Muscle of arm (tissue), 12 donors: ENCODE data around the gene SSH2. TPM values are rescaled to one million over a fixed set of nuclear protein-coding genes. Genes with fewer than 3 reads are reported as not detected.
A peak's percentile ranks its signal among the peaks of the same experiment; 100 is the strongest.

Experiments used
- DNase-seq: peaks from one replicate; pipeline ENCODE4 v3.0.0-alpha.2; 2013
- polyA plus RNA-seq, 12 donors: library from polyadenylated mRNA; unstranded; fragments of 120-200 nt; gene quantifications; one replicate each; pipeline ENCODE4 v1.2.1, GENCODE V29; 2013; ENCODE audit not compliant: insufficient read length in 12 of 12

SSH2 gene
- polyA plus RNA-seq, 12 donors, result 17.7 to 73.5 (median 25.5) TPM

GRCh38 chr17:29844339-29845048 is 85.5 kb downstream of the SSH2 start:
- DNase-seq, result peak; percentile 86

GRCh38 chr17:29840884-29841283 is 89.1 kb downstream of the SSH2 start:
- no peak for DNase-seq

DNA sequence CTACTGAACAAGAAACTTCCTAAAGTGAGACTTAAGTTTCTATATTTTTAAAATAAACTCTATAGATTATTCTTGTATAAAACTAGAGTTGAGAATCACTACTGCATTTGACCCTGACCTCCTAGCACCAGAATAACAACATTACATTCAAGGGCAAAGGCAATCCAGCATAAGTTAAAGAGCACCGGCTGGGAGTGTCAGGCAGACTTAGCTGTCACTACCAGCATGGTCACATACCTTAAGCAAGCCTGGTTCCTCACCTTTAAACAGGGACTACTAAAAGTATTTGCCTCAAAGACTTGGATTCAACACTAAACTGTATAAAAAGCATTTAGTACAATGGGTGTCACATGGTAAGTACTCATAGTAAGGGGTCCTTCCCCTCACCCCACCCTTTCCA is 90.4 kb downstream of the SSH2 start:
- no peak for DNase-seq

- DNase-seq, result no peak
Observed at GRCh38 chr17:29838961-29839360, 91.1 kb downstream of the SSH2 start.

GRCh38 chr17:29837531-29837930 is 92.5 kb downstream of the SSH2 start:
- no peak for DNase-seq

DNA sequence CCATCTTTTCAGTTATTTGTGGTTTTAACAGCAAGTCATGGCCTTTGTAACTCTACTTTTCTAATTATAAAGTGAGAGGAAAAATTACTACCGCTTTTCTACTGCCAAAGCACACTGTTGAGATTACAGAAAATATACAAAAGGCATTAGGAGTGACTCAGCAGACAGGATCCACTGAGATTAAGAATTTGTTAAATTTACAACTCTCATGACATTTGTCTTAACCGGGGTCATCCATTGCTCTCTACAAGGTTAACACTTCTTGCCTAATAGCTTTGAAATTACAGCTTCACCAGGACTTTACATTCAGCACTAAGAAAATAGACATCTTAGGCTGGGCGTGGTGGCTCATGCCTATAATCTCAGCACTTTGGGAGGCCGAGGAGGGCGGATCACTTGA is 93.4 kb downstream of the SSH2 start:
- no peak for DNase-seq

- no peak for DNase-seq
Observed at GRCh38 chr17:29835435-29836351, 94.3 kb downstream of the SSH2 start.

DNA sequence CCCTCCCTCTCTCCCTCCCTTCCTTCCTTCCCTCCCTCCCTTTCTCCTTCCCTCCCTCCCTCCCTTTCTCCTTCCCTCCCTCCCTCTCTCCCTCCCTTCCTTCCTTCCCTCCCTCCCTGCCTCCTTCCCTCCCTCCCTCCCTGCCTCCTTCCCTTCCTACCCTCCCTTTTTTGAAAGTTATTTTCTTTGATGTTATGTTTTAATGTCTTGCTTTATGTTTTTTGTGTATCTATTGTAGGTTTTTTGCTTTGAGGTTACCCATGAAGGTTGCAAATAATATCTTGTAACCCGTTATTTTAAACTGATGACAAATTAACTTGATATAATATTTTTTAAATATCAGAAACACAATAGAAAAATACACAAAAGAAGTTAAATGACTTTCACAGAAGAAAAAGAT is 96.2 kb downstream of the SSH2 start:
- DNase-seq, result no peak

DNA sequence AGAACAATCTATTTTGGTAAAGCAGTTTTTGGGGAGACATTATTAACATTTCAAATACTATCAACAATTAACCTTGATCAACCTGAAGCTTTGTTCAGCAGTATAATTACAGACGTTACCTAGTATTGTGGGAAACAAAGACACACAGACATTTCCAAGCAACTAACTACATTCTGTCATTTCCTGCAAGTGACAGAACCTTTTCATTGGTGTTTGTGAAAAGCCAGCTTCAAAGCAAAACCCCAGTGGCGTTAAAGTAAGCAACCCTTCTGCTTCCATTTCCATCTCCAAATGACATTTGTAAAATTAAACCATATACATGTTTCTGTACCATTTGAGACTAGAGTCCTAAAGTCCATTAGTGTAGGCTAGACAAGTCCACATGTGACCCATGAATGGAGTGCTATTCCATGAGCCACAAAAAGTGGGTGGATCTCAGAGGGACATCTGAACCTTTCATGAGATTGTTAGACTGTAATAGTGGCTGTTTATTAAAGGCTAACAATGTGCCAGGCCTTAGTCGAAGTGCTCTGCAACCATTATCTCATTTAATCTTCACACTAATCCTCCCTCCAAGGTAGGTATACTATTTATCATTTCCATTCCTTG is 101.2 kb downstream of the SSH2 start:
- no peak for DNase-seq

GRCh38 chr17:29827179-29827578 is 102.8 kb downstream of the SSH2 start:
- no peak for DNase-seq

GRCh38 chr17:29826114-29826692 is 103.8 kb downstream of the SSH2 start:
- DNase-seq, result no peak

DNA sequence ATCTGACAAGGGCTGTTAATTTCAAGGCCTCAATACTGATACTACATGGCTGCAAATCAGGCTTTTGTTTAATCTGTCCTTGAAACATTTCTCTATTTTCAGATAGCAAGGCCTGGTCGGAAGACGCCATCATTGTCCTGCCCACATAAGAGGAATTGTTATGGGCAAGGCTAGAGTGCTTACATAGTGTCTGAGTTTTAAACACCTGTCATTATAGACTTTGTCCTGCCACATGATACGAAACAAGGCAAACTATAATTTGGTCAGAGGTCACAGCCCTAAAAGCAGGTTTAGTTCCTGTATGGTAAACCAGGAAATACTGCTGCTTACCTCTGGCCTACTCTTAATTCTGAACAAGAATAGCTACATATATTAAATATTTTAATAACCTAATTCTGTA is 104.4 kb downstream of the SSH2 start:
- no peak for DNase-seq

DNA sequence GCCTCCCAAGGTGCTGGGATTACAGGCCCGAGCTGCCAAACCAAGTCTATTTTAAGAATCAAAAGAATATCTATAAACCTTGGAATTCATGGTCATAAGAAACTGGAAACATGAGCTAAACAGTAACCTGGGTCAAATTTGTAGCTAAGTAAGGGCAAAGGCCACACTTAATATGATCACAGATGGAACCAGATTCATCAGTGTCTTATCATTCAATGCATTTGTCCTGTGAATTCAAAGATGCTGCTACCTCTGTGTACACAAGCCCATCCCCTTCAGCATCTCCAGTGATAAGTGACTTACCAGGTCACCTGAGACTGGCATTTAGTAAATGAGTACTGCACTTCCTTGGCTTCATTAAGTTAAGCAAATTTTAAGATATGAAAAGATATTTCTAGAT is 108.1 kb downstream of the SSH2 start:
- DNase-seq, result no peak

- DNase-seq, result no peak
Observed at GRCh38 chr17:29820425-29820824, 109.6 kb downstream of the SSH2 start.

DNA sequence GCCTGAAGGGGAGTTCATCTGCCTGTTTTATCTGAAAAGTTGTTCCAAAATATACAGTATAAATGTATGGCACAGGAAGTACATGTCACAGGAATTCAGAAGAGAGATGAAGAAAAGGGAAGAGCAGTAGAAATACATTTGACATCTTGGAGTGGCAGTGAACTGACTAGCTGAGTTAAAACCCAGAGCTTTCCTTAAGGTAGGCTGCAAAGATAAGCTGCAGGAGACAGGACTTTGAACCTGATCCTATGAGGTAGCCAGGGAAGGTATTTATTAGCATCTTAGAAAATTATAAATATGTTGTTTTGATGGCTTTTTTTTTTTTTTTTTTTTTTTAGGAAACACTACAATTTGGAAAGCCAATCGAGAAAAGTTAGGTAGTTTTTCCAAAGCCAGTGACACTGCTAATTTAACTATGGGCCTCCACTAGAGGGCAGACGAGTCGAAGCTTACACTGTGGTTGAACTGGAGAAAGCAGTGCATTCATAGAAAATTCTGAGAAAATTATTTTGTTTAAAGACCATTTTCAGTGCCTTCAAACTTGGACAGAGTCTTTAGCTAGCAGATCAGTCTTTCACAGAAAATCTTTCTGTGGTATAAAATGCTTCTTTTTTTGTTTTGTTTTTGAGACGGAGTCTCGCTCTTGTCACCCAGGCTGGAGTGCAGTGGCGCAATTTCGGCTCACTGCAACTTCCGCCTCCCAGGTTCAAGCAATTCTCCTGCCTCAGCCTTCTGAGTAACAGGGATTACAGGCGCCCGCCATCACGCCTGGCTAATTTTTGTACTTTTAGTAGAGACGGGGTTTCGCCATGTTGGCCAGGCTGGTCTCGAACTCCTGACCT is 122.3 kb downstream of the SSH2 start:
- DNase-seq, result peak; percentile 76

DNA sequence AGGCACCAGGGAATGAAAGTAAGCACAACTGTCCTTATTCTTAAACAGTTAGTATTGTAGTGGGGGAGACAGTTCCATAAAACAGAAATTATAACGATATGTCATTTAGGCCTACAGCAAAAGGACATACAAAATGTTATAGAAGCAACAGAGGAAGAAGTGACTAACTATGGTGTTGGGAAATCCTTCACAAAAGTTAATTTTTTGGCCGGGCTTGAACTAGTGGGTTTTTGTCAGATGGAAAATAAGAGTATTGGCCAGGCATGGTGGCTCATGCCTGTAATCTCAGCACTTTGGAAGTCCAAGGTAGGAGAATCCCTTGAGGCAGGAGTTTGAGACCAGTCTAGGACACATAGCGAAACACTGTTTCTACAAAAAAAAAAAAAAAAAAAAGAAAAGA is 127.8 kb downstream of the SSH2 start:
- DNase-seq, result no peak

DNA sequence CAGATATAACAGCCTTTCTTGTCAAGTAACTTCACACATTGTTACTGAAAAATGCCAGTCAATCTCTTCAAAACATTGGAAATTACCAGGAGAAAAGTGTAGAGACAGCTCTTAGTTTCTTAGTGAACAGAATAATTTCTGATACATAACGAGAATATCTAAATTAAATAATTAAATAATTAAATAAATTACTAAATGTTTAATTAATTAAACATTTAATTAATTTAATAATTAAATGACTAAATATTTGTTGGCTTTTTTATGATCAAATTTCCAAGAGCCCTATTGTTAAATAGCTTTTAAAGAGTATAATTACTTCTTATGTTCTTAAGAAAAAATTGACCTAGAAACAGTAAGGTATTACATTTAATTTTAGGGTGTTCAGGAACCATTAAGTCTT is 129.6 kb downstream of the SSH2 start:
- DNase-seq, result no peak

- no peak for DNase-seq
Observed at GRCh38 chr17:29796652-29797051, 133.4 kb downstream of the SSH2 start.

GRCh38 chr17:29793501-29793900 is 136.5 kb downstream of the SSH2 start:
- no peak for DNase-seq

GRCh38 chr17:29791336-29792080 is 138.5 kb downstream of the SSH2 start:
- DNase-seq, result no peak
